NCI-H1092 (cell line): ENCODE measurements around the gene KRTAP9-6.
"Not testable (repeated sequence)": the region's sequence is repeated elsewhere in the genome, so short reads cannot be mapped to it uniquely, and the experiment has no call there.

Source experiments
- DNase-seq: peaks from one replicate; lab custom pipeline; 2025; lab: John Stamatoyannopoulos, UW

KRTAP9-6 gene

GRCh38 chr17:41265078-41265477, at the start of gene KRTAP9-6:
TSS of gene KRTAP9-6 (plus strand) at chr17:41265378. CDS start at chr17:41265378, 0 bp downstream.
- no peak for DNase-seq

- DNase-seq = no peak
Observed at GRCh38 chr17:41215681-41216080, 49.5 kb upstream of the KRTAP9-6 start.

GRCh38 chr17:41223821-41224220, 41.4 kb upstream of the KRTAP9-6 start:
- DNase-seq = no peak

GRCh38 chr17:41226051-41226450, 39.1 kb upstream of the KRTAP9-6 start:
- DNase-seq = no peak

GRCh38 chr17:41226598-41227095, 38.5 kb upstream of the KRTAP9-6 start, which contains the start of gene KRTAP9-2:
TSS of gene KRTAP9-2 (plus strand) at chr17:41226648. CDS start at chr17:41226655, 7 bp downstream.
- not testable (repeated sequence) for DNase-seq

GRCh38 chr17:41230094-41230493, 35.1 kb upstream of the KRTAP9-6 start:
- no peak for DNase-seq

- DNase-seq = no peak
Observed at GRCh38 chr17:41231731-41232130, 33.4 kb upstream of the KRTAP9-6 start.

- not testable (repeated sequence) for DNase-seq
Observed at GRCh38 chr17:41232399-41233105, 32.6 kb upstream of the KRTAP9-6 start, which contains the start of gene KRTAP9-3. TSS of gene KRTAP9-3 (plus strand) at chr17:41232449. CDS start at chr17:41232502, 53 bp downstream.

- not testable (repeated sequence) for DNase-seq
Observed at GRCh38 chr17:41237116-41237515, 28.1 kb upstream of the KRTAP9-6 start.

- DNase-seq = not testable (repeated sequence)
Observed at GRCh38 chr17:41237949-41238437, 27.2 kb upstream of the KRTAP9-6 start, which contains the start of gene KRTAP9-8. TSS of gene KRTAP9-8 (plus strand) at chr17:41237999. CDS start at chr17:41238052, 53 bp downstream.

- DNase-seq = not testable (repeated sequence)
Observed at GRCh38 chr17:41246995-41247787, 18.0 kb upstream of the KRTAP9-6 start.

- DNase-seq = not testable (repeated sequence)
Observed at GRCh38 chr17:41249637-41250240, 15.4 kb upstream of the KRTAP9-6 start, which contains the start of gene KRTAP9-4. TSS of gene KRTAP9-4 (plus strand) at chr17:41249687. CDS start at chr17:41249721, 34 bp downstream.

- no peak for DNase-seq
Observed at GRCh38 chr17:41251261-41251660, 13.9 kb upstream of the KRTAP9-6 start.

GRCh38 chr17:41254861-41255260, 10.3 kb upstream of the KRTAP9-6 start:
- DNase-seq = no peak

GRCh38 chr17:41255381-41256290, 9.5 kb upstream of the KRTAP9-6 start, which contains the start of gene KRTAP9-9:
TSS of gene KRTAP9-9 (plus strand) at chr17:41255384.
- not testable (repeated sequence) for DNase-seq

- DNase-seq = no peak
Observed at GRCh38 chr17:41256291-41256685, 8.9 kb upstream of the KRTAP9-6 start.

GRCh38 chr17:41258406-41258805, 6.8 kb upstream of the KRTAP9-6 start:
- DNase-seq = no peak

- no peak for DNase-seq
Observed at GRCh38 chr17:41263212-41263611, 2.0 kb upstream of the KRTAP9-6 start.

GRCh38 chr17:41264599-41264998, 579 bp upstream of the KRTAP9-6 start:
- DNase-seq = no peak

- no peak for DNase-seq
Observed at GRCh38 chr17:41267711-41268110, 2.5 kb downstream of the KRTAP9-6 start.

GRCh38 chr17:41271323-41271722, 6.1 kb downstream of the KRTAP9-6 start:
- not testable (repeated sequence) for DNase-seq
